Superior temporal gyrus (tissue), 1 donor: ENCODE measurements around the gene PHF3.

Experiments used
- DNase-seq: peaks from one replicate; pipeline ENCODE4 v3.0.0-alpha.2; 2016; ENCODE audit errors: extremely low spot score

Gene PHF3

DNA sequence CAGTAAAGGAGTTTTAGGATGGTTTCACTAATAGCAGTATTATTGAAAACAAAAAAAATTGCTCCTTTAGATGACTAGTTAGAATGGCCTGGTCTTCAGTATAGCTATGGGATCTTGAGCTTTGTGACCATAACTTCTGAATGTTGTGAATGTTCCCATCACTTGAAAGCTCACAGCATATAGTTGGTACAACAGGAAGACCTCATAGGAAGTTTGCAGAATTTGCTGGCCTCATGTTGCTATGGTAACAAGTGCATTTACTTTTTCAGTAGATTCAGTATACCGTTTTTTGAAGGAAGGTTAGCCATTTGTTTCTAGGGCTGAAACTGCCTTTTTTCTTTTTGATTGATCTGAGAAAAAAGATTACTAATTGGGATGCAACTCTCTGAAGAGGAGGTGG lies 8.3 kb downstream of the PHF3 start:
- DNase-seq, result no peak

DNA sequence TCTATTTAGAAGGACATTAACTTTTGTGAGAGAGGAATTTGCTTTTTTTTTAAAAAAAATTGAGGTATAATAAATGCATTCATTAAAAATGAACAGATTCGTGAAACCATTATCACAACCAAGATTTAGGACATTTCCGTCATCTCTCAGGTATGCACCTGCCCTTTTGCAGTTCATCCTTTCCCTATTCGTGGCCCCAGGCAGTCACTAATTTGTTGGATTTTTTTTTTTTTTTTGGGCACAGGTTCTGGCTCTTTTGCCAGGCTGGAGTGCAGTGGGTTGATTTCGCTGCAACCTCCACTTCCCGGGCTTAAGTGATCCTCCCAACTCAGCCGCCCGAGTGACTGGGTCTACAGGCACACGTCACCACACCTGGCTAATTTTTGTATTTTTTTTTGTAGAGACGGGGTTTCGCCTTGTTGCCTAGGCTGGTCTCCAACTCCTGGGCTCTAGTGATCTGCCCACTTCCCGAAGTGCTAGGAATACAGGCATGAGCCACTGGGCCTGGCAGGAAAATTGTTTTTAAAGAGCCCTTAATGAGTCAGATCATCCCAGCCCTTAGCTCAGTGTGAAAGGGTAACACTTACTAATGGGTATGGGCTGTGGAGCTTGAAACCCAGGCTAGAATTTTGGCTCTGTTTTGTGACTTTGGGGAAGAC lies 9.2 kb downstream of the PHF3 start:
- no peak for DNase-seq

- DNase-seq, result no peak
These were observed 13.7 kb downstream of the PHF3 start for GRCh38 chr6:63649269-63649668.

DNA sequence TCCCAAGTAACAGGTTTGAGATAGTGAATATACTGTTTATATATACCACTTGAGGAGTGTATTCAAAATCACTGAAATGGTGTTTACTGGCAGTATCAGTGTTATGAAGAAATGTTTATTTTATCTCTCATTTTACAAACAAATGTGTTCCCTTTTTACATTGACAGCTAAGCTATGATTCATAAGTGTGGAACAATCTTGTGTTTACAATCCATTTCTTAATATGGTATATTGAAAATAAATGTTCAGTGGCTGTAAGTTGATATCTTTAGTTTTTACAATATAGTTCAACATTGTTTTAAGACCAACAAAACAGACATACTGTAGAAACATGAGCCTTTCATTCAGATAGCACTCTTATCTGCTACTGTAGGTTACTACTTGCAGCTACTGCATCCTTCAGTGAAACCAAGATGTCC lies 14.3 kb downstream of the PHF3 start:
- no peak for DNase-seq

DNA sequence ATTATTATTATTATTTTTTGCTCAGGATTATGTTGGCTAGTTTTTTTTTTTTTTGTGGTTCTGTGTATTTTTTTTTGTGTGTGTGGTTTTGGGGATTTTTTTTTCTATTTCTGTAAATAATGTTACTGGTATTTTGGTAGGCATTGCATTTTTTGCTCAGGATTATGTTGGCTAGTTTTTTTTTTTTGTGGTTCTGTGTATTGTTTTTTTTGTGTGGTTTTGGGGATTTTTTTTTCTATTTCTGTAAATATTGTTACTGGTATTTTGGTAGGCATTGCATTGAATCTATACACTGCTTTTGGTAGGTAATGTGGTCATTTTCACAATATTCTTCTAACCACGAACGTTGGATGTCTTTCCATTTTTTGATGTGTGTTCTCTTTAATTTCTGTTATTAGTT lies 17.4 kb downstream of the PHF3 start:
- no peak for DNase-seq

DNA sequence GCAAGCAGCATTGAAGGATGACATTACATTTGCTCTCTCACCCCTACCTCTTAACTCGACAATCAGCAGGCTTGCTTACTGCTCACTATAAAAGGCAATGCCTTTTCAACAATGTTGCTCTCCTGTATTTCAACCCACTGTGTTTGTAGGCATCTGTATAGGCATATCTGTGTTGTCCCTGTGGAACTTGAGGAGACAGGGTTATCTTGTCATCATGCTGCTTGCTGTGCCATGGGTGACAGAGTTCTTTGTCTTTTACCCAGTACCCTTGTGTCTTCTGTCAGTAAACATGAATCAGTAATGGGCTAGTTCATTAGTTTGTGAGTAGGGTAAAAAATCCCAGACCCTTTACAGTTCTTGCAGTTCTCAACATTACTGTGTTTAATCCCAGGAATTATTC lies 25.2 kb downstream of the PHF3 start:
- peak; percentile 49 for DNase-seq

GRCh38 chr6:63661769-63662168 lies 26.2 kb downstream of the PHF3 start:
- DNase-seq, result no peak

GRCh38 chr6:63663147-63663955 lies 27.7 kb downstream of the PHF3 start:
- no peak for DNase-seq

GRCh38 chr6:63663956-63664281 lies 28.3 kb downstream of the PHF3 start:
- DNase-seq, result no peak

GRCh38 chr6:63671098-63671754 lies 35.6 kb downstream of the PHF3 start:
- no peak for DNase-seq

DNA sequence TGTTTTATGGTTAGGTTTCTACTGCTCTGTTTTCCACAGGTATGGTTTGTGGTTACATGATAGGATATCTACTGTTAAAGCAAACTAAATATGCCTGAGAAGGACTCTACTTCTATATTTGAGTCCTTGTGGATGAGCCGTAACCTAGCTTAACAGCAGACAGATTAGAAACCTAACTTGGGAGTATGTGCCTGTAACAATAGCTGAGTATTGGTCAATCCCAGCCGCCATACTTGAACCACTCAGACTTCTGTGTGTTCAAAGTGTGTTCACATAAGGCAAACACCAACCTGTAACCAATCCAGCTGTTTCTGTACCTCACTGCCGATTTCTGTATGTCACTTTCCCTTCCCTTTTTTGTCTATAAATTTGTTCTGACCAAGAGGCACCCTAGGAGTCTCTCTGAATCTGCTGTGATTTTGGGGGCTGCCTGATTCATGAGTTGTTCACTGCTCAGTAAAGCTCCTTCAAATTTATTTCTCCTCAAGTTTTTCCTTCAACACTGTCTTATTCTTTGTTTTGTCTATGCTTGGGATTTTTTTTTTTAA lies 37.1 kb downstream of the PHF3 start:
- DNase-seq, result no peak

- DNase-seq, result no peak
These were observed 38.1 kb downstream of the PHF3 start for GRCh38 chr6:63673692-63674091.

DNA sequence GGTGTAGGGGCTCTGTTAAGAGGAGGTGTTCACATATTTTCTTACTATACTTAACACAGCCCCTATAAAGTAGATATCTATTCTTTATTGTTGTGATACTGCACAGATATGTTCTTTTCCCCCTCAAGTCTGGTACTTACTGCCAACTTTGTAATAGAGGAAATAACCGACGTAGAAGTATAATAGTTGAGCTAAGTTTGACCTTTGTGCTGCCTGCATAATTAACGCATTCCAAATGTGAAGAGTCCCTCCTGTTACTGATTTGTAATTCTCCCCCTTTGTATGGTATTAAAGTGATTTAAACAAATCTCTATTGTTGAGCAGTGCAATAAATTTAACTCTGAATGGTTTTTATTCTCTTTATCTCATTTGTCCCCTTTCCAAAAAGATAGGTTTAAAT lies 39.0 kb downstream of the PHF3 start:
- DNase-seq, result no peak

- no peak for DNase-seq
These were observed 39.5 kb downstream of the PHF3 start for GRCh38 chr6:63675138-63675537.

- DNase-seq, result no peak
These were observed 41.0 kb downstream of the PHF3 start for GRCh38 chr6:63676412-63677114.

GRCh38 chr6:63677282-63677681 lies 41.7 kb downstream of the PHF3 start:
- DNase-seq, result no peak

- no peak for DNase-seq
These were observed 47.5 kb downstream of the PHF3 start for GRCh38 chr6:63683071-63683603.

GRCh38 chr6:63685446-63686379 lies 50.1 kb downstream of the PHF3 start:
- no peak for DNase-seq

DNA sequence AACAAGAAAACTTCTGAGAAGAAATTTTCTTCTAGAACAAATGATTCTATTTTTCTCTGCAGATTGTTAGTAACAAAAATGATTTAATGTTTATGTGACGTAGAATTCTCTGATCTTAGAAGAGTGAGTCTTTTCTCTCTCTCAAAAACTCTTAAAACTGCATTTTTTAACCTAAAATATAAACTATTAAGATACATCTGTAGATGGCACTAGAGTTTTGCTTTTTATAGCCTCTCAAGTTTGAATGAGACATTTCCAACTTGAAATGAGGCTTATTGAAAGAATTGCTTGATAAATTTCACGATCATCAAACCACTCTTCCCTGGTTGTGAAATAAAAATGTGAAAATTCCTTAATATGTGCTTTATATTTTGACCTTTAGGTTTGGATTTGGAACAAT lies 53.8 kb downstream of the PHF3 start:
- peak; percentile 65 for DNase-seq

DNA sequence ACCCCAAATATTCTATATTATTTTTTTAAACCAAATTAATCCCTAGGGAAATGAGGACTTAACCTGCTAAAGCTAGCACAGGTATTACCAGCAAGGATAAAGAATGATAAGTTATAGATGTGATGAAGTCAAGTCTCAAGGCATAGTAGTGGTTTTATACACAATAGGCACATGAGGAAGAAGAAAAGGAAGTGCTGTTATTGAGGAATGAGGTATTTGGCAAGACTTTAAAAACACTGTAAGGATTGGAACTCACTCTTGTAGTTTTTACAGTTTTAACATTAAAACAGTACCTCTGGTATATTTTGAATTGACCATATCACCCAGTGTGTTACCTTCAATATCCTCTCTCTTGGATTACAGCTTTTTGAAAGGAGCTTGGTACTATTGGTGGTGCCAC lies 54.6 kb downstream of the PHF3 start:
- DNase-seq, result no peak

DNA sequence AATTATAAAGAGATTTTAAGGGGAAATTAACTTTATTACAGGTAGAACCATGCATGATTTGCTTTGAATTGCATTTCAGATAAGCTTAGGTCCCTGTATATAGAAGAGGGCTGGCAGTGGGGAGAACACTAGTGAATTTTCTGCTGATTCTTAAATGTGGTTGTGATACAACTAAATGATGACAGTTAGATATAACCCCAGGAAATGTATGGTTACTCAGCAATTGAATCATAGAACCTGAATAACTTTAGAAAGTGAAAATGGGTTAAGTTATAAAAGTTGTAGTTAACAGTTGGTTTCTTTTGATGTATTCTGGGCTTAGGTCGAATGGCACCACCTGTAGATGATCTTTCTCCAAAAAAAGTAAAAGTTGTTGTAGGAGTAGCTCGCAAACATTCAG lies 70.1 kb downstream of the PHF3 start:
- no peak for DNase-seq
